Embryonic facial prominence (tissue), 1 donor: ENCODE results near the gene MYT1.

Source experiments
- DNase-seq: peaks from one replicate; pipeline ENCODE4 v3.0.0-alpha.2; 2016; ENCODE audit errors: extremely low spot score

Gene MYT1

DNA sequence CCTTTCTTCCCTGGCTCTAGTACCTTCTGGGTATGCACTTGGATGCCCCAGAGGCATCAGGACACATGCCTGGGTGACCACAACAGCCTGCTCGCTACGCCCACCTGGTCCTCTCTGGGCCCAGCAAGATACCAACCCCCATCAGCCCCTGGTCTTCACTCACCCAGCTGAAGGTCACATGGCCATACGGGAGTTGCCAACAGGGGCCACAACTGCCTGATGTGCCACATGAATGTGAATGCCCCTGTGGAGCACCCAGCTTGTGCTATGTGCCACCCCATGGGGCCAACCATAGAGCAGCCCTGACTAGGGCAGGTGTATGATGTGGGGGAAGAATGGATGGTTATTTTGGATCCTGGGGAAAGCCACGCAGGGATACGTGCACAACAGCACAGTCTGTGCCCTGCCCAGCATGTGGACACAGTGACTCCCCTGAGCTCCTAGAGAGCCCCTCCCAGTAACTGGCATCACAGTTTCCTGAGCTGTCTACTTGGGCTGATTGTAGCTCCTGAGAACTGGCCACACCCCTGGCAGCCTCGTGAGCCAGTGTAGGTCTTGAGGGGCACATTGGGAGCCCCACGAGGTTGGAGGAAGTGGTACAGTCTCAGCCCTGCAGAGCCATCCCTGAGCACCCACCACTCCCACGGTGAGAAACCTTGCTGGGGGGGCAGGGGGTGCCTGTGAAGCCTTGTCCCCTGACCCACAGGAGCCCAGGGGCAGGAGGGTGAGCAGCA lies 80.8 kb downstream of the MYT1 start:
- no peak for DNase-seq

DNA sequence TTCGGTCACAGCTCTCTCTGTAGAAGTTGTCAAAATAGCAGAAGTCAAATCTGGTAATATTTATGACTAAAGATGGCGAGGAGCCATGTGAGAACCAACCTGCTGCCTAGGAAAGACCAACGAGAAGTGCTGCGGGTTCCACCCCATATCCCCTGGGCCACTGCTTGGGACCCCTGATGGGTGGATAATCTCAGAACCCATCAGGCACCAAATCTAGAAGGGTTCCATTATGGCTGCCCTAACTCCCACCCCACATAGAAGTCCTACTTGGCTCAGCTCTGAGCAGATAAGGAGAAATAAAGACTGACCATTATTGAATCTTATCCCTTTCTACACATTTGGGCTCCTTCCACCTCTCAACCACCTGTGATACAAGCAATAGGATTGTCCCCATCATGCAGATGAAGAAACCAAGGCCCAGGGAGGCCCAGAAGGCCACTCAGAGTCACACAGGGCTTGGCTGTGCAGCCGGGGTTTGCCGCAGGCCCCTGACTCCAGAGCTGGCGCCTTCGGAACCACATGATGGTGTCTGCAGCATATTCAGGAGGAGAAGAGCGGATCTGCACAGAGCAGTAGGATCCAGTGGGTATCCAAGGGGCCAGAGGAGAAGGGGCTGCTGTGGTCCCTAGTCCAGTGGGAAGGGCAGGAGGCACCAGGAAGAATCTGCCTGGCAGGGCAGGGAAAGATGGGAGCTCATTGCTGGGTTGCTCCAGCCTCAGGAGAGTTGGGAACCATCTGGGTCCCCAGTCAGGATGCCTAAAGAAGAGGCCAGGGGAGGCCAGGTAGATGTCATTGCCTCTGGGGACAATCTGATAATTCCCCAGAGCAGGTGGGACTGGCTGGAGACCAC lies 81.7 kb downstream of the MYT1 start:
- DNase-seq = no peak

DNA sequence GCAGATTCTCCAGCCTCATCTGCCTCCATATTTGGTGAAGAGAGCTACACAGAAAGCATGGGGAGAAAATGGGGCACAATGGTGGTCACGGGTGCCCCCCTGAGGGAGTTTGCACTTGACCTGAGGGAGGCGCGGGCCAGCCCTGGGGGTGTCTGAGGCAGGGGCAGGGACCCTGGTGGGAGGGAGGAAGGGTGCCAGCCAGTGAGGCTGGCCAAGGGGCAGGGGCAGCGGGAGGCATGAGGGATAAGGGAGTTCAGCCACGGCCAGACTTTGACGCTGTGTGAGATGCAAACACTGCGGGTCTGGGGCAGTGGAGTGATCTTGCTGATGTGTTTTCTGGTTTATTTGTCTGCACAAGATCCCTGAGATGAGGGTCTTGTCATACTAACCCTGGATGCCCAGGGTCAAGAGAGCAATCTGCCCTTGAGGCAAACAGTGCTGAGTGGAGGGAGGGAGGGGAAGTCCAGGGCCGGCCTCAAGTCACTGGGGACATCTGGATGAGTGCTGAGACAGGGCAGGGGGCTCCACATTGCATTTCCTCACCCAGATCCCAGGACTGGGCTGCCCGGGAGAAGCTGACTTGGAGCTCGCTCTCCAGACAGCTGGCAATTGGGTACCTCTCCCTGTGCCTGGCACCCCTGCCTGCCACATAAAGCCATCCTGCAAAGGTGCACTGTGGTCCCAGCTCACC lies 82.5 kb downstream of the MYT1 start:
- no peak for DNase-seq

DNA sequence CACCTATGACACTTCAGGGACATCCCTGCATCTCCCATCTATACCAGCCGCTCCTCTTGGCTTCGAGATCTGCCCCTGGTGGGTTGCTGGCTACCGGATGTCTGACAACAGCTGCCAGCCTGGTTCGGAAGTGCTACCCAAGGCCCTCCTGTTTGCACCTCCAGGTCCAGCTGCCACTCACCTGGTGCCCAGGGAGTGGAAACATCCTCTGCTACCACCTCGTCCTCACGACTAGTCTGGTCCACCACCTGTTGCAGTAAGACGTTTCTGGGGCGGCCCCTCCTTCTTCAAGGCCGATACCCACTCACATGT lies 83.0 kb downstream of the MYT1 start:
- no peak for DNase-seq

DNA sequence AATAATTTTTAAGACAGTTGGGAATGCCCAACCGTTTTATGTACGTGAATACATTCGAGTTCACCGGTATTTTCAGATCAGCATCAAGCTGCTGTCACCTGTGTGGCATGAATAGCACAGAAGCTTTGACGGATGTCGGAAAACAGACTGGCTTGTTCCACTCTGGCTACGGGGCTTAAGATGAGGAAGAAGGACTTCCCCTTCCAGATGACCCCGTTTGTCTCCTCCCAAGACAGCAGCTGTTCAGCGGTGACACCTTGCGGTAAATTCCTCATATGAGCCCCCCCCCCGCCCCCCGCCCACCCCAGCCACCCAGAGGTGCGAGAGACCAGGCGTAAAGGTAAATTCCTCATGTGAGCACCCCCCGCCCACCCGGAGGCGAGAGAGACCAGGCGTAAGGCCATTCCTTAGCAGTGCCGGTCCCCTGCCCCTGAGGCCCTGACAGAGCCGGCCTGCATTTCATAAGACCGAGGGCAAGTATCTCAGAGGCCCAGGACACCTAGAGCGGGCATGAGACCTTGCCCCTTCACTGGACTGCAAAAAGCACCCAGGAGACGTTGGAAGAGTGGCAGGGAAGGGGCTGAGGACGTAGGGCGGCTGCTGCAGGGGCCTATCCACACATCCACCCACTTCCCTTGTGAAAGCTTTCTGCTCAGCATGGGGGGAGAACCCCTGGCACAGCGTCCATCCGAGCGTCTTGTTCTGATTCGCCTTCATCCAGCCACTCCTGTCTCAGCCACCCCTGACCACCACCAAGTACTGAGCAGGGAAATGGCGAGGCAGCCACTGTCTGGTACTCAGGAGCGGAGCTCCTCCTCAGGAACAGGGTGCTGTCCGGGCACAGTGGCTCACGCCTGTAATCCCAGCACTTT lies 84.0 kb downstream of the MYT1 start:
- no peak for DNase-seq

DNA sequence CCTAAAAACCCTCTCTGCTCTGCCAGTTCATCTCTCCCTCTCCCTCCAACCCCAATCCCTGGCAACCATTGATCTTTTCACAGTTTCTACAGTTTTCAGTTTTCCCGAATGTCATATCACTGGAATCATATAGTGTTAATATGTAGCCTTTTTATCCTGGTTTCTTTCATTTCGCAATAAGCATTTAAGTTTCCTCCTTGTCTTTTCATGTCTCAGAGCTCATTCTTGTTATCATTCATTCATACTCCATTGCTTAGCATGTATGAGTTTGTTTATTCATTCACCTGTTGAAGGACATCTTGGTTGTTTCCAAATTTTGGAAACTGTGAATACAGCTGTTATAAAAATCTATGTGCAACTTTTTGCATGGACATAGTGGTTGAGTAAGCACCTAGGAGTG lies 85.8 kb downstream of the MYT1 start:
- no peak for DNase-seq

DNA sequence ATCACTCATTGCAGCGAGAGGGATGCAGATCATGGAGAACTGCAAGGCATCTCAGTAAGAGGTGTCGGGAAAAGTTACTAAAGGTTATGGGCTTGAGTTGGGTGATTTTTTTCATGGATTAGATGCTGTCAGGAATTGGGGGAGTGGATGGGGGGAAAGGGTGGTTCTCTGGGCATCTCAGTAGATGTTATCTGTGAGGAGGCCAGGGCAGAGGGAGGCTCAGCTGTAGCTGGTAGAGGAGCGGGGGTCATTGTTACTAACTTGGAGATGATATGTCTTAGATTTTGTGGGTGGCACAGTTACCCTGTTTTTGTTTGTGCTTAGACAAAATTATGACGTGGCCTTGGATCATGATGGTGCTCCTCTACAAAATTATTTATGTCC lies 88.7 kb downstream of the MYT1 start:
- DNase-seq = no peak

DNA sequence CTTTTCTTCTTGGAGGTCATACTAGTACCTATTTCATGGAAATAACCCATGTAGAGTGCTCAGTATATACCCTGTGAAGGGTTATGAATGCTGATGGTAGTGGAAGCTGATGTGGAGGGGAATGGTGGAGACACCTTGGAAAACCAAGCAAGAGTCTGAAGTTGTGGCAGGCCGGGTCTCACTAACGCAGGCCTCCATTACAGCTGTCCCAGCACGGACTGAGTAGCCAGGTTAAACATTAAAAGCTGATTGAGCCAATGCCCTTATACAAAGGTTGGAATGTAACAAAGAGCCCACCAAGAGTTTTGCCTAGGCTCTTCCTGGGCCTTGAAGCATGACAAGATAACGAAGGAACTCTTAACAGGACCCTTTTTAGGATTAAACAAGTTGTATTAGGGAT lies 89.2 kb downstream of the MYT1 start:
- DNase-seq = no peak

DNA sequence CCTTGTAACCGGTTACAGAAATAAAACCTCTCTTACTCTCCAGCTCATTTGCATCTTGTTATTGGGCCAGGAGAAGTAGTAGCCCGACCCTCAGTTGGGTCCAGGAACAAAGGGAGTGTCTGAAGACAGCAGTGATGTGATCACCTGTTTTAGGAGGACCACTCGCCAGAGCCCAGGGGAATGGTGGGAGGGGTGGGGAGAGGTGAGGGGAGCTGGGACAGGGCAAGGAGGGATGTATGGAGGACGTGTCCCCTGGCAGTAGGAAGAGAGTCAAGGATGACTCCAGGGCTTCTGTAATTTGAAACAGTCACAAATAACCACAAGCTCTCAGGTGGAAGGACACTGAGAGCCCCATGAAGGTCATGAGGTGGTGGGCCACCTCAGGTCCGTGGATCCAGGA lies 89.9 kb downstream of the MYT1 start:
- DNase-seq = no peak

DNA sequence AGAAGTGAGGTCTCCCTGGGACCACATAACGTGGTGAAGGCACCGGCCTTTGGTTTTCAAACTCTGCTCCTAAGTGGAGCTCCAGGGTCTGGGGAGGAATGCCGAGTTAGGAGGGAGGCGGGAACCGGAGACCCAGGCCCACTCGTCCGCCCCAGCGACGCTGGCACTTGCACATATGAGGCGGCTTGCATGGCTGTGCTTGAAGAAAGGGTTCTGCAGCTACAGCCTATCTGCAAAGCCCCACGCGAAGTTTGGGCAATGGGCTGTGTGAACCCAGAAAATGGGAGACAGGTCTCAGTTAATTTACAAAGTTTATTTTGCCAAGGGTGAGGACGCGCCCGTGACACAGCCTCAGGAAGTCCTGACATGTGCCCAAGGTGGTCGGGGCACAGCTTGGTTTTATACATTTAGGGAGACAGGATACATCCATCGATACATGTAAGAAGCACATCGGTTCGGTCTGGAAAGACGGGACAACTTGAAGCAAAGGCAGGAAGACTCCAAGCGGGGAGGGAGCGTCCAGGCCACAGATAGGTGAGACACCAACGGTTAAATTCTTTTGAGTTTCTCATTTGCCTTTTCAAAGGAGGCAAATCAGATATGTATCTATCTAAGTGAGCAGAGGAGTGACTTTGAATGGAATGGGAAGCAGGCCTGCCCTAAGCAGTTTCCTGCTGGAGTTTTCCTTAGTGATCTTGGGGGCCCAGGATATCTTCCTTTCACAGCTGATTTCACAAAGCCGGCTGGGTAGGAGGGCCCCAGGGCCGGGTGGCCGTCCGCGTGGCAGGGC lies 90.5 kb downstream of the MYT1 start:
- DNase-seq = no peak

DNA sequence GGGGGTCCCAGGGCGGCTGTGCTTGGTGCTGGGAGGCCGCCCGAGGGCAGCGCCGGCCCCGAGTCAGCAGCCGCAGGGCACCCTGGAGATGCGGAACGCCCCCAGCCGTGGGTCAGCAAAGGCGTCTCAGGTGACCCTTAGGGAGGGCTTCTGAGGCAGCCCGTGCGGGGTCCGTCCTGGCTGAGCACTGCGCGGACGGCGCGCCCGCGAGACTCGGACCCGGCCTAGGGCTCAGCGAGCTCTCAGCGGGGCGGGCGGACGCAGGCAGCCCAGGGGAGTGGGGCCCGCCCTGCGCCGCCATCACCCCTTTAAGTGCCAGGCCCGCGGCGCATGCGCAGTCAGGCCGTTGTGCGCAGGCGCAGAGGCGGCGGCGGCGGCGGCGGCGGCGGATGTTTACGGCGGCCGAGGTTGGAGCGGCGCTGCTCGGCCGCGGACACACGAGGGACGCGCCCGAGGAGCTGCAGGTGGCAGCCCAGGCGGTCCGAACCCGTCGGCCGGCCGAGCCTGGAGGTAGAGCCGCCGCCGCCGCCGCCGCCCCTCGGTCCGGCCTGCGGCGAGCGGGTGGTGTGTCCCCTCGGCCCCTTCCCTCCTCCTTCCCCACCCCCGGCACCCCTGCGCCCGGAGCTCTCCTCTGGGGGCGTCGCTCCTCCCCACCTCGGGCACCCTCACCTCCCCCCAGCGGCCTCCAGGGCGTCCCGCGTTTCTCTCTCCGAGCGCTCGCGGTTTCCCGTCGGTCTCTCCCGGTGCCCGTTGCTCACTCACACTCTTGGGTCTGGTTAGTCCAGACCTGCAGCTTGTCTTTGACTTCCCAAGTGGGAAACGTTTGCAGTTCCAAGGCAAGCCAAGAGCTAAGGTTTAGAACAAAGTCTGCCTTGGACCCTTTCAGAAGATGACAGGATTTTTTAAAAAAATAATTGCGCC lies 91.4 kb downstream of the MYT1 start, which contains the start of gene PCMTD2:
PCMTD2 (plus strand) TSS at position 388 of the 921 bp plus-strand sequence. CDS start 4,218 bp downstream, outside the sequence.
- DNase-seq = peak; percentile 70

DNA sequence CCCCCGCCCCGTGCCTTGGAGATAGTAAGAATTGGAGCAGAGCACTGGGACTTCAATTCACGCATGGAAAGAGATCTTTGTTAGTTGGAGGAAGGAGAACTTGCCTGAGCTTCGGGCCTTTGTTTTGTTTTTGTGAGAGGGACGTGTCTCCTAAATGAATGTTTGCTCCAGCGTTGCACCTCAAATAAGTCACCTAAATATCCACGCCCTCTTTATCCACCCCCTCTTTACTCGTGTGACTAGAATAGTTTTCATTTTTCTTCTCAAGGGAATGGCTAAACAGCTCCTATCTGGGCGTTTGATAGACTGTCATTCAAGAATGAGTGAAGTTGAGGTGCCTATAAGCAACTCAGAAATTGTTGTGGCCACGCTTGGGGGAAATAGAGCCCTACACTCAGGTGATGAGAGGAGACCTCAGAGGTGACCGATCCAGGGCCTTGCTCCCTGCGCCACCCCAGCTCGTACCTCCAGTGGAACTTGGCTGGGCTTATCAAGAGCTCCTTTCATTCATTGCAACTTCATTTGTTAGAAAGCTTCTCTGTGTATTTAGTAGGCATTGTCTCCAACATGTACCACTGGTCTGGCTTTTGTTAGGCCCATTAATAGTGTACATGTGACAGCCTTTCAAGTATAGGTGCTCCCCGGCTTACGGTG lies 92.2 kb downstream of the MYT1 start:
- no peak for DNase-seq

DNA sequence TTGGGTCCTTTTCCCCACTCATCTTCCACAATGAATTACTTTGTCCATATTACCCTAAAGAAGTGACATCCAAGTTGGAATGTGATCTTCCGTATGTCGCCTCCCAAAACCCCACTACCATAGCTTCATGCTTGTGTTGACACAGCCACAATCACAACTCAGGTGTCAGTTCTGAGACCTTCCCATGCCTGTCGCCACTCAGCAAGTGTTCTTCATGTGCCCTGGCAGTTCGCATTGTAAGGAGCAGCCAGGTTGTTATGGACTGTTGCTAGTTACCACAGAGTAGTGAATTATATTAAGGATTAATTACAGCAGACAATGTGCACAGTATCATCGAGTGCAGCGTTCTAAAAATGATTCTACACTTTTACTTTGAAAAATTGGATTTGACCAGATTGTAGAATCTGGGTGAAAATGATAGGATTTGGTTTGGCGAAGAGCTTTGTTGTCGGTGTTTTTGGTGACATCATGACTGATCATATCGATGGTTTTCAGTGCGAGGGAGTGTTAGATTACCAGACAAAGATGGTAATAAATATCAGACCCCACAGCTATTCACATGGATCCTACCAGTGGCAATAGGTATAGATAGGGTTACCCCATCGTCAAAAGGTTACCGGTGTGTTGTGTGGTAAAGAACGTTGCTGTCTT lies 93.0 kb downstream of the MYT1 start:
- no peak for DNase-seq

DNA sequence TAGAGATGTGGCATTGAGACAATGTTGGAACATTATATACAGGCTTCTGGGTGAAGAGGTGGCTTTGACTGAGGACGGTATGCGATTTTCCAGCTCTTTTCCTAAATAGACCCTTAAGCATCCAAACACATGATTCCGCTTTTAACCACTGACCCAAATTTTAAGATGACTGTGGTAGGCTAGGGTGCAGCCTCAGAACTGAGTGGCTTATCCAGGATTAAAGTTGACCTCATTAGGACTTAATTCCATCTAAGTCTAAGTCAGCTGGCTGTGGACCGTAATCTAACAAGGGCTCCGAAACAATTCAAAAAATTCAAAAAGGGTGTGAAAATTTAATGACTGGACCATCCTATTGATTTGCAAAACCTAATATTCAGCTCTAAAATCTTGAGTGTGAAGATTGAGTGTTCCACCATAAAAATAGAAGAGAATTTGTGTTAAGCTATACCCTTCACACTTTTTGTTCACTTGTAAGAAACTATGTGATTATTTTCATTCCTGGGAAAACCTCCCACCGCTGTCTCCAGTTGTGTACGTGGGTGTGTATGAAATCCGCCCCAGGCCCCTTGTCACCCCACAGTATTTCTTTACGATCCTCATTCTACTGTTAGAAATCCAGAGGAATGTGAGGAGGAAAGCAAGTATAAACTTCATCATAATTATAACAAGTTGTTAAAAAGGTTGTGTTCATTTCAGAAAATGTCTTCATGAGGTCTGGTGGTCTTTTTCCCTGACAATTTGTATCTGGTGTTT lies 94.0 kb downstream of the MYT1 start:
- no peak for DNase-seq

DNA sequence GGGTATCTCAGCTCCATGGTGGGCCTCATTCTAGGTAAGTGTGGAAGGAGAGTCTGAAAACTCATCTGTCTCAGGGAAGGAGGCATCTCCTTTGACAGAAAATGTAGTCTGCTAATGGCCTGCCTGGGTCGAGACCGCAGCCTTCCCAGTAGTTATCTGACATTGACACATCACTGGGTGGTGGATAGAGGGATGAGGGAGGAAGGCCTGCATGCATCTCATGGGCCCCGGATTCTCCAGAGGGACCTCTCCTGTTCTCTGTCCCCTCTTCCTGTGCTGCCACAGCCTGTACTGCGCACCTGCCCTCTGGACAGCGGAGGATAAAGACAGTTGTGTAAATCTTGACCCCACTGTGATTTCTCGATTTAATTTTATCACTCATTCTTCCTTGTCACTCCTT lies 96.0 kb downstream of the MYT1 start:
- no peak for DNase-seq

DNA sequence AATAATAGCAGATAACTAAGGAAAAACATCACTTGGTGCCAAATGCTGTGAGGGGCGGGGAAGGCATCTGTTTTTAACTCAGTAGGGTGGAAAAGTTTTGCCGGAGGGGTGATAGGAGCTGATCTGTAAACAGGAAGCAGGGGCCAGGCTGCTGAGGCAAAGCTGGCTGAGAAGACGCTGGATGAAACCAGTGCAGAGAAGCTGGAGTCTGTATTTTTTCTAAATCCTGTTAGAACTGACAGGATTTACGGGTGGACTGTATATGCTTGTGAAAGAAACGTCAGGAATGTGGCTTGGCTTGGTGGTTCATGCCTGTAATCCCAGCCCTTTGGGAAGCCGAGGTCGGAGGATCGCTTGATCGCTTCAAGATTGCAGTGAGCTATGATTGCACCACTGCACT lies 96.9 kb downstream of the MYT1 start:
- no peak for DNase-seq

DNA sequence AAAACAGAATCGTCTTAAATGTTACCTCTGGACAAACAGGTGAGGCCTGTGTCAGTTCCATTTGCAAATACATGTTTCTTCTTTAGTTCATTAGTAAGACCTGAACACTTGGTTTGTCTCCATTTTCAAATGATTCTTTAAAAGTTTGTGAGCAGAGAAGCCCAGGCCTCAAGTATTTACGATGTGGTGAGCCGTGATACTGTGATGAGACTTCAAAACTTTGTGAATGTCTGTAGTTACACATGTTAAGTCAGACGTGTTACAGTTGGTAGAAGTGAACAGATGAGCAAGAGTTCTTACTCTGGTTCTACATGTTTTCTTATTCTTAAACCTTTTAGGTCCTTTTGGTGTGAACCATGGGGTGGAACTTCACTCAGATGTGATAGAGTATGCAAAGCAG lies 99.8 kb downstream of the MYT1 start:
- DNase-seq = no peak

DNA sequence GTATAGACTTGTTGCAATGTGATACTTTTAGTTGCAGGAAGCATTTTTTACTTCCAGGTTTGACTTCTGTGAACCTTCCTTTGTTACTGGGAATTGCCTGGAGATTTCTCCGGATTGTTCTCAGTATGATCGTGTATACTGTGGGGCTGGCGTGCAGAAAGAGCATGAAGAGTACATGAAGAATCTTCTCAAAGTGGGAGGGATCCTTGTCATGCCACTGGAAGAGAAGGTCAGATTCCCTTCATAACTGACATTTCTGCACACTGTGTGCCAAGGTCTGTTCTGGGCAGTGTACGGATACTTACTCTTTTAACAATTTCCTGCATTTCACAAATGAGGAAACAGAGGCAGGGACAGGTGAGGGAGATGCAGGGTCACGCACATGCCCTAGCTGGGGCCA lies 100.9 kb downstream of the MYT1 start:
- no peak for DNase-seq
